Glomerular endothelial cell (primary cell): ENCODE data around the gene SUDS3. TPM values are rescaled to one million over a fixed set of nuclear protein-coding genes. Genes with fewer than 3 reads are reported as not detected.

Experiments
- DNase-seq: peaks from one replicate; pipeline ENCODE4 v3.0.0-alpha.2; 2011; ENCODE audit warnings: low read depth, low spot score; ENCODE audit errors: extremely low read depth
- total RNA-seq: library from RNA; depleted of rRNA; stranded (reverse); fragments of >200 nt; gene quantifications from 2 replicates; pipeline ENCODE4 v1.2.3, GENCODE V29; 2015

Gene SUDS3
- total RNA-seq, 1 donor from 2014 or later = 23.2 TPM

- DNase-seq = no peak
These were observed 62.7 kb downstream of the SUDS3 start for GRCh38 chr12:118439068-118439467.

- DNase-seq = no peak
These were observed 69.9 kb downstream of the SUDS3 start for GRCh38 chr12:118446247-118446646.

- DNase-seq = no peak
These were observed 70.8 kb downstream of the SUDS3 start for GRCh38 chr12:118447181-118447580.

GRCh38 chr12:118448341-118448740 lies 72.0 kb downstream of the SUDS3 start:
- DNase-seq = no peak

- DNase-seq = no peak
These were observed 79.0 kb downstream of the SUDS3 start for GRCh38 chr12:118455327-118455726.

GRCh38 chr12:118456741-118457140 lies 80.4 kb downstream of the SUDS3 start:
- no peak for DNase-seq

DNA sequence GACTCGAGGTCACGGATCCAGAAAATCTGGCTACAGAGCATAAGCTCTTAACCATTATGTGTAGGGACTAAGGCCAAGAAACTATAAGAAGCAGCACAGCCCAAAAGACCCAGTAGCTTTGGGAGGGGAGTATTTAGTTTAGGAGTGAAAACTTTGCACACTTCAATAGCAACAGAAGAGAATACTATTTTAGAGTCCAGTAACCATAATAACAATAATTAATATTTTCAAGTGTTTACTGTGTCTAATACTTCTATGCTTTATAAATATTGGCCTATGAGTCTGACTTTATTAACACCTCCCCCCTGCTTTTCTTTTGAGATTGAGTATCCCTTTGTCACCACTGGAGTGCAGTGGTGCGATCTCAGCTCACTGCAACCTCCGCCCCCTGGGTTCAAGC lies 82.8 kb downstream of the SUDS3 start:
- no peak for DNase-seq

DNA sequence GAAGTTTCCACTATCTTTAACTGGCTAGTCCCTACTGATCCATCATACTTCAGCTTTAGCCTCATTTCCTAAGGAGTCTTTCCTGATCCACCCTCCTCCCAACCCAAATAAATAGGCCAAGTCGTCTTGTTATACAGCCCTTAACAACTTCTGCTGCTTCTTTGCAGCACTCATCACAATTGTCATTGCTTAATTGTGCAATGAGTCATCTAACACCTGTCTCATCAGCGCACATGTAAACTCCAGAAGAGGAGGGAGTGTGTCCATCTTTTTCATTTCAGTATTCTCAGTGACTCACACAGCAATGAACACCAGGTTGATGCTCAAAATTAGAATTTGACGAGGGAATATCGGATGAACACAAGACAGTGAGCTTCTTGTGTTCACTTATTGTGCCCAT lies 87.3 kb downstream of the SUDS3 start:
- DNase-seq = no peak

- no peak for DNase-seq
These were observed 89.4 kb downstream of the SUDS3 start for GRCh38 chr12:118465706-118466105.

Other genes starting within 250 kb of the SUDS3 start
- gene PEBP1, start 240.4 kb upstream of the SUDS3 start, total RNA-seq = 182 and 210 TPM in 2 replicates
- gene TAOK3, start 3.6 kb upstream of the SUDS3 start, total RNA-seq = 14.4 and 26.1 TPM in 2 replicates